Keratinocyte (primary cell): Measurements from ENCODE around the gene CASP4. TPM values are rescaled to one million over a fixed set of nuclear protein-coding genes. Genes with fewer than 3 reads are reported as not detected.

Source experiments
- DNase-seq: peaks from one replicate; pipeline ENCODE4 v3.0.0-alpha.2; 2011; ENCODE audit warnings: low read depth, missing footprints, low spot score
- FAIRE-seq: peaks from 2 replicates; lab custom pipeline; 2011; peaks lifted over from hg19 to GRCh38; lab: Jason Lieb, UNC
- H2AFZ ChIP-seq: 2 replicates; pipeline ENCODE4 v1.6.0; 2012; ENCODE audit warnings: low read length, control low read depth, inconsistent platforms; ENCODE audit not compliant: control insufficient read depth
- H3K27ac ChIP-seq: 2 replicates; pipeline ENCODE4 v1.5.1; 2011; ENCODE audit warnings: low read length; ENCODE audit not compliant: control insufficient read depth, insufficient read depth
- H3K27me3 ChIP-seq: 3 replicates; pipeline ENCODE4 v1.6.0; 2011; ENCODE audit warnings: low read length; ENCODE audit not compliant: control insufficient read depth, insufficient read depth; ENCODE audit errors: extremely low read depth
- H3K36me3 ChIP-seq, 2 experiments: 2 replicates in 1 of 2; 3 replicates in 1 of 2; pipeline ENCODE4 v1.5.1; 2011; ENCODE audit warnings: low read length in 2 of 2, mild to moderate bottlenecking in 1 of 2; ENCODE audit not compliant: control insufficient read depth in 2 of 2, insufficient read depth in 2 of 2; ENCODE audit errors: extremely low read depth in 1 of 2
- H3K4me1 ChIP-seq: 3 replicates; pipeline ENCODE4 v1.5.1; 2011; ENCODE audit warnings: low read length; ENCODE audit not compliant: control insufficient read depth, insufficient read depth; ENCODE audit errors: extremely low read depth
- H3K4me2 ChIP-seq: 3 replicates; pipeline ENCODE4 v1.6.0; 2011; ENCODE audit warnings: low read depth, low read length; ENCODE audit not compliant: control insufficient read depth, insufficient read depth; ENCODE audit errors: extremely low read depth
- H3K4me3 ChIP-seq, 3 experiments: fragments of 200-600 bp in 1 of 3; sonication (generic) in 1 of 3; 2 replicates in 2 of 3; 3 replicates in 1 of 3; pipeline ENCODE4 v1.5.1; 2011 to 2016; ENCODE audit warnings: low read length in 3 of 3, mild to moderate bottlenecking in 3 of 3, control low read depth in 2 of 3, inconsistent platforms in 1 of 3, low read depth in 1 of 3, mixed read lengths in 1 of 3, mixed run types in 1 of 3, moderate library complexity in 1 of 3; ENCODE audit not compliant: control insufficient read depth in 2 of 3, insufficient read depth in 2 of 3; ENCODE audit errors: extremely low read depth in 1 of 3
- H3K79me2 ChIP-seq: 2 replicates; pipeline ENCODE4 v1.6.0; 2012; ENCODE audit warnings: low read length; ENCODE audit not compliant: control insufficient read depth, insufficient read depth
- H3K9ac ChIP-seq: 3 replicates; pipeline ENCODE4 v1.6.0; 2011; ENCODE audit warnings: low read length; ENCODE audit not compliant: control insufficient read depth, insufficient read depth; ENCODE audit errors: extremely low read depth
- H3K9me1 ChIP-seq: 3 replicates; pipeline ENCODE4 v1.6.0; 2011; ENCODE audit warnings: low read length; ENCODE audit not compliant: control insufficient read depth, insufficient read depth; ENCODE audit errors: extremely low read depth
- H3K9me3 ChIP-seq: 2 replicates; pipeline ENCODE4 v1.5.1; 2012; ENCODE audit warnings: low read depth, low read length; ENCODE audit not compliant: control insufficient read depth
- H4K20me1 ChIP-seq: 3 replicates; pipeline ENCODE4 v1.6.0; 2011; ENCODE audit warnings: low read length; ENCODE audit not compliant: control insufficient read depth, insufficient read depth; ENCODE audit errors: extremely low read depth
- CTCF ChIP-seq, 3 experiments: IDR thresholded peaks in 1 of 3; conservative IDR thresholded peaks in 1 of 3; optimal IDR thresholded peaks in 1 of 3; 2 replicates in 2 of 3; 3 replicates in 1 of 3; pipeline versions ENCODE3 to v1.5.1; 2011; ENCODE audit warnings: low read length in 3 of 3, mild to moderate bottlenecking in 3 of 3, moderate library complexity in 2 of 3, control low read depth in 1 of 3, inconsistent platforms in 1 of 3; ENCODE audit not compliant: insufficient read depth in 2 of 3; ENCODE audit errors: extremely low read depth in 1 of 3
- EZH2 ChIP-seq: IDR thresholded peaks from one replicate; pipeline ENCODE4 v1.6.1; 2012; ENCODE audit warnings: inconsistent platforms, mild to moderate bottlenecking, low read length, moderate library complexity
- dilution Hi-C: fragments of 300-500 bp; cut with MboI; formaldehyde crosslinking; loops from one replicate; pipeline ENCODE4 v1.7.0; 2020; ENCODE audit warnings: low sequenced_read_pairs; ENCODE audit not compliant: extremely low pct_ligation_motif_present
- polyA plus RNA-seq, 5 experiments: library from polyadenylated mRNA; depleted of rRNA in 3 of 5; stranded (reverse) in 3 of 5; stranded (forward) in 1 of 5; unstranded in 1 of 5; fragments of >200 nt; gene quantifications; 1 replicate in 1 of 5; 2 replicates in 3 of 5; 3 replicates in 1 of 5; pipeline versions ENCODE4 v1.2.1 to v1.2.3, GENCODE V29; 2011 to 2012; ENCODE audit warnings: missing spikeins in 2 of 5, low read depth in 1 of 5, low replicate concordance in 1 of 5

The CASP4 gene
- polyA plus RNA-seq, 1 donor (not counting 4 experiments of a cell fraction or from before 2014, with no cell fraction given): 127 TPM

DNA sequence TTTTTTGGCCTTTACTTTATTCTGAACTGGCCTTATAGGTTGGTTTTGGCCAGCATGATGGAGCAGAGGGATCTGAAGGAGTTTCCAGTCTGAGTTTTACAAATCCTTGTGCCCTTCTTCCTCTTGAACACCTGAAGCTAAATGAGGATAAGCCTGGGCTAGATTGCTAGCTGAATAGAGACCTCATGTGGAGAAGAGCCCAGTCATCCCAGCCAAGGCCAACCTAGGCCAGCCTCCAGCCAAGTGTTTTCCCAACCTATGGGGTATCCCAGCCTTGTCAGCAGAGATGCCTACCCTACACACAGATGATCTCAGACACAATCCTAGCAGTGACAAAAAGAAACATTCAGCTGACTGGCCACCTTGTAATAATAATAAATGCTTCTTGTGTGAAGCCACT is 69.1 kb downstream of the CASP4 start:
- TF ChIP-seq CTCF (optimal IDR thresholded peaks at IDR 0.05 in 1 of 3, IDR thresholded peaks at IDR 0.05 in 1 of 3, conservative IDR thresholded peaks at IDR 0.05 in 1 of 3; ENCODE audit: extremely low read depth in 1 of 3, insufficient read depth in 2 of 3, low read length in 3 of 3) (no peak), EZH2 (no peak)
- dilution Hi-C loops: no loop called here

DNA sequence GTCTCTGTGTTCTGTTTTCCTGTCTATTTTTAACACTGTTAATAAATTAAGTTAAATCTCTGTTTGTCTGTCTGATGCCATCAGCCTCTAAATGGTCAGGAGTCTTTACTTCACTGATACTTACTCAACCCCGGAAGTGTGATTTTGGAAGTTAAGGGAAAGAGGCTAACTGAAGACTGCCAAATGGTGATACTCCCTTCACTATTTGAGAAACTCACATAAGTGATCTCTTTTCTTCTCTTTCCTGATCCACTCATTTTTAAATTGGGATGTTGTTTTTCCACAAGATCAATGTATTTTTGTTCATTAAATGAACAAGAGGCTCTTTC is 69.7 kb downstream of the CASP4 start:
- no peaks in the 10 kb centered on the region for H3K4me1 ChIP-seq

More for the DNA sequence above, 69.1 kb downstream of the CASP4 start:
- no peak for FAIRE-seq
- Histone ChIP-seq H3K79me2 (no peaks in the 10 kb centered on the region), H3K9ac (no peak overlapping the region), H3K4me3 (no peak overlapping the region), H3K4me1 (no peaks in the 10 kb centered on the region), H3K9me1 (no peaks in the 10 kb centered on the region), H3K27me3 (no peaks in the 10 kb centered on the region), H3K9me3 (no peaks in the 10 kb centered on the region), H3K4me2 (no peak overlapping the region), H4K20me1 (no peaks in the 10 kb centered on the region), H3K27ac (no peak overlapping the region), H2AFZ (no peak overlapping the region), H3K36me3 (no peaks in the 10 kb centered on the region)
- no peak for DNase-seq

More for the DNA sequence above, 69.7 kb downstream of the CASP4 start:
- H3K27ac ChIP-seq: no peak overlapping the region
- no peak overlapping the region for H3K4me3 ChIP-seq
- H3K9me1 ChIP-seq: no peaks in the 10 kb centered on the region
- no peaks in the 10 kb centered on the region for H3K79me2 ChIP-seq
- H3K9me3 ChIP-seq: no peaks in the 10 kb centered on the region
- H3K9ac ChIP-seq: no peak overlapping the region
- no peaks in the 10 kb centered on the region for H3K36me3 ChIP-seq
- H3K27me3 ChIP-seq: no peaks in the 10 kb centered on the region
- FAIRE-seq: no peak
- H3K4me2 ChIP-seq: no peak overlapping the region
- H4K20me1 ChIP-seq: no peaks in the 10 kb centered on the region
- TF ChIP-seq EZH2 (no peak), CTCF (optimal IDR thresholded peaks at IDR 0.05 in 1 of 3, IDR thresholded peaks at IDR 0.05 in 1 of 3, conservative IDR thresholded peaks at IDR 0.05 in 1 of 3; ENCODE audit: extremely low read depth in 1 of 3, insufficient read depth in 2 of 3, low read length in 3 of 3) (no peak)
- DNase-seq: no peak
- dilution Hi-C loops: no loop called here
- no peak overlapping the region for H2AFZ ChIP-seq
